EL (cell line): ENCODE results near the gene RHOH.

Experiments used
- DNase-seq: peaks from one replicate; pipeline ENCODE4 v3.0.0-alpha.2; 2016

The RHOH gene

GRCh38 chr4:40206426-40206825 lies 9.6 kb downstream of the RHOH start:
- no peak for DNase-seq

GRCh38 chr4:40209401-40209800 lies 12.6 kb downstream of the RHOH start:
- DNase-seq, result no peak

GRCh38 chr4:40210776-40211175 lies 13.9 kb downstream of the RHOH start:
- no peak for DNase-seq

- no peak for DNase-seq
These were observed 14.7 kb downstream of the RHOH start for GRCh38 chr4:40211224-40212185.

GRCh38 chr4:40212674-40213527 lies 16.1 kb downstream of the RHOH start:
- peak; percentile 15 for DNase-seq

- no peak for DNase-seq
These were observed 17.2 kb downstream of the RHOH start for GRCh38 chr4:40214038-40214437.

GRCh38 chr4:40214661-40215418 lies 18.0 kb downstream of the RHOH start:
- no peak for DNase-seq

GRCh38 chr4:40216622-40217366 lies 20.0 kb downstream of the RHOH start:
- no peak for DNase-seq

GRCh38 chr4:40221744-40222143 lies 24.9 kb downstream of the RHOH start:
- no peak for DNase-seq

- no peak for DNase-seq
These were observed 26.5 kb downstream of the RHOH start for GRCh38 chr4:40223343-40223742.

GRCh38 chr4:40224432-40224831 lies 27.6 kb downstream of the RHOH start:
- DNase-seq, result no peak

GRCh38 chr4:40225497-40225896 lies 28.7 kb downstream of the RHOH start:
- DNase-seq, result no peak

- no peak for DNase-seq
These were observed 30.5 kb downstream of the RHOH start for GRCh38 chr4:40227284-40227683.

GRCh38 chr4:40228497-40229365 lies 31.9 kb downstream of the RHOH start:
- DNase-seq, result no peak

GRCh38 chr4:40231316-40231863 lies 34.6 kb downstream of the RHOH start:
- DNase-seq, result no peak

- DNase-seq, result no peak
These were observed 35.8 kb downstream of the RHOH start for GRCh38 chr4:40232610-40233009.

GRCh38 chr4:40233227-40233626 lies 36.4 kb downstream of the RHOH start:
- no peak for DNase-seq

GRCh38 chr4:40234519-40235039 lies 37.7 kb downstream of the RHOH start:
- no peak for DNase-seq

- DNase-seq, result no peak
These were observed 41.3 kb downstream of the RHOH start for GRCh38 chr4:40238008-40238699.
